Central memory CD4-positive, alpha-beta T cell (primary cell): ENCODE results near the gene CDC16.
"Not testable (repeated sequence)": the region's sequence is repeated elsewhere in the genome, so short reads cannot be mapped to it uniquely, and the experiment has no call there.

Source experiments
- DNase-seq: peaks from one replicate; pipeline ENCODE4 v3.0.0; 2022

CDC16 gene

DNA sequence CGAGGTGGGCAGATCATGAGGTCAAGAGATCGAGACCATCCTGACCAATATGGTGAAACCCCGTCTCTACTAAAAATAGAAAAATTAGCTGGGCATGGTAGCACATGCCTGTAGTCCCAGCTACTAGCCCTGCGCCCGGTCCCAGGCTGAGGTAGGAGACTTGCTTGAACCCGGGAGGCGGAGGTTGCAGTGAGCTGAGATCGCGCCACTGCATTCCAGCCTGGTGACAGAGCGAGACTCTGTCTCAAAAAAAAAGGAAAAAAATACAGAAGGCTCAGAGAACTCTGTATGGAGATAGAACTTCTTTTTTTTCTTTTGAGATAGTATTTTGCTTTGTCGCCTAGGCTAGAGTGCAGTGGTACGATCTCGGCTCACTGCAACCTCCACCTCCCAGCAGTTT, 29.6 kb downstream of the CDC16 start:
- not testable (repeated sequence) for DNase-seq

DNA sequence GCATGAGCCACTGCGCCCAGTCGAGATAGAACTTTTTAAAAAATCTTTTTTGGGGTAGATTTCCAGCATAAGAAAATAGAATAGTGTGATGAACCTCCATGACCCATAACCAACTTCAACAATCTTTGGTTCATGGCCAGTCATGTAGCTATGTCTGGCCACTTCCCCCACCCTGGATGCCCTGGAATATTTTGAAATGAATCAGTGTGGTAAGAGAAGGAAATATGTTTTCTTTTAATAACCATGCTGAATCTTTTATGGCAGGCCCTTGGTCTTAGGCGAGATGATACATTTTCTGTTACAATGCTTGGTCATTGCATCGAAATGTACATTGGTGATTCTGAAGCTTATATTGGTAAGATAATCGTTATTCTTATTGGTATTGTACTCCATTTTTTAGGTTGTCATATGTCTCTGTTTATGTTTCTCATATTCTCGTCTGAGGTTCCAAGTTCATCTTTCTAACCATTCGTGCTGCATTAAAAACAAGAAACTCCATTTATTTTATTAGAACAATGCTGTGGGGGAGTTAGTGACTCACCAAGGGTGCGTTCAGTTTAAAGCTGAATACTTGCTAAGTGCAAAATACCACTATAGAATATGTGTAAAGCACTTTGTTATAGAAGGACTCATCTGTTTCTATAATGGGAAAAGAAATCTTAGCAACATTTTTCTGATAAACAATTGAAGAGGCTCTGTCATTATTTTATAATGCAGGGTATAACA, 30.4 kb downstream of the CDC16 start:
- DNase-seq, result no peak

DNA sequence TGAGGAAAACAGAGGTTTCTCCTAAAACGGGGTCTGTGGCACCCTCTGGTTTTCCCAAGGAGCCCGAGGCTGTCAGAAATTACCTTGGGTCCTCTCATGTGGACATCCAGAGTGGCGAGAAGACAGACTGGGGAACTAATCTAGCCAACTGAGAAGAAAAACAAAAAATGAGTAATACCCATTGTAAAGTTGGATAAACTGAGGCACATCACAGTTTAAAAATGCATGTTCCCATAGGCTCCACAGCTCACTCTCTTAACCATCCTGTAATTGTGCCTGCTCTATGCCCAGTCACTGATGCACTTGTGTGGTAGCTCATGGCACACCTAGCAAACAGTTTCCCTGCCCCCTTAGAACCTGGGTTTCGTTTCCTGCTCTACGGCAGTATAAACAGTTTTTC, 31.5 kb downstream of the CDC16 start:
- DNase-seq, result no peak

- DNase-seq, result no peak
Measured at GRCh38 chr13:114268344-114269280, 33.9 kb downstream of the CDC16 start.

DNA sequence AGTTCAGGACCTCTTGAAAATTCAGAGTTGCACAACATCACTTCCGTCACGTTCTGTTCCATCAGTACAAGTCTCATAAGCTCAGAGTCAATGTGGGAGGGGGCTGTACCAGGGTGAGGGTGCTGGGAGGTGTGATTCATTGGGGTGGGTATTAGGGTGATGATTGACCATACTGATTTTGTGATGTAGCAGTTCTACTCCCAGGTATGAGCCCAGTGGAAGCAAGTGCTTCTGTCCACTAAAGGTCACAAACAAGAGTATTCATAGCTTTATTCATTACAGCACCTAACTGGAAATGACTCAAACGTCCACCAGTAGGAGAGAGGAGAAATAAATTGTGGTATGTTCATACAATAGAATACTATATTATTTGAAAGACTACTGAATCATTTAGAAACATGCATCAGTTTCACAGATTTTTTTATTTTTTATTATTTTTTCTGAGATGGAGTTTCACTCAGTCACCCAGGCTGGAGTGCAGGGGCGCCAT, 34.6 kb downstream of the CDC16 start:
- DNase-seq, result no peak

- DNase-seq, result no peak
Measured at GRCh38 chr13:114272977-114273376, 38.3 kb downstream of the CDC16 start.

GRCh38 chr13:114275304-114275703, 40.6 kb downstream of the CDC16 start:
- DNase-seq, result no peak

DNA sequence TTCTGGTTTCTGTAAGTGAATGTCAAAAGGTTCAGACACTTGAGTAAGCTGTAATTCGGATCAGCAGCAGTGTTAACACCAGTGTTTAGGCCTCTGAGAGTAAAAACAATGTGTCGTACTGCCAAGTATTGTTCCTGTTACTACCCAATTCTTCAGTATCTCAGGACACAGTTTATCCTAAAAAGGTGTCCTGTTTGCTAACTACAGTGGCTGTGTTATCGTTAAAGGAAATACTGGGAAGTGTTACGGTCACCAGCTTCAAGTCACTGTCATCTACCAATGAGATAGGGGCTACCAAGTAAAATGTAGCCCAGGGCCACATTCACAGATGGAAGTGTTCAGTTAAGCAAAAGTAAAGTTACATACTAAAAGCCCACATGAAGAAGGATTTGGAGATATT, 44.4 kb downstream of the CDC16 start:
- no peak for DNase-seq

DNA sequence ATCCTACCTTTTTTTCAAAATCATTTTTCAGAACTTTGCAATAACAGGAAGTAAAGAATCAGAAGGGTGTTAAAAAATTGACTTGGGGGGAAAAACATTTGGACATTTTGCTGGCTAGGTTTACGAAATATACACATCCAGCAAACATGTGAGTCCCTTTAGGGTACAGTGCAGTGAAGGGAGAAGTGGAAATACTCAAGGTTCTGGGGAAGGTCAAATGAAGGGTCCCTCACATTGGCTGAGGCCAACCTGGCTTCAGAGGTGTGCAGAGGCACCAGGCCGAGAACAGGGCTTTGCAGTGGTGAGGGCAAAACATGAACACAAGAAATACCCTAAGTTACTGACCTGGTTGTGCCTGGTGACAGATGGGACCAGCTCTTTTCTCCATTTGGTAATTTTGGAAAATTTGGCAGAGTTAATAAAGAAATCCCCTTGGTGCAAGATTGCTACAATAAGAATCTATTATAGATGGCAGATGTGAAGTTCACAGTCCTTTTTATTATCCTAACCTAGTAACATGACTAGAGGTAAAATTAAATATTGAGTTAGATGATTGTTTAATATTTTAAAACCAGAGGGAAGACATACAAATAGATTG, 45.2 kb downstream of the CDC16 start:
- DNase-seq, result no peak

DNA sequence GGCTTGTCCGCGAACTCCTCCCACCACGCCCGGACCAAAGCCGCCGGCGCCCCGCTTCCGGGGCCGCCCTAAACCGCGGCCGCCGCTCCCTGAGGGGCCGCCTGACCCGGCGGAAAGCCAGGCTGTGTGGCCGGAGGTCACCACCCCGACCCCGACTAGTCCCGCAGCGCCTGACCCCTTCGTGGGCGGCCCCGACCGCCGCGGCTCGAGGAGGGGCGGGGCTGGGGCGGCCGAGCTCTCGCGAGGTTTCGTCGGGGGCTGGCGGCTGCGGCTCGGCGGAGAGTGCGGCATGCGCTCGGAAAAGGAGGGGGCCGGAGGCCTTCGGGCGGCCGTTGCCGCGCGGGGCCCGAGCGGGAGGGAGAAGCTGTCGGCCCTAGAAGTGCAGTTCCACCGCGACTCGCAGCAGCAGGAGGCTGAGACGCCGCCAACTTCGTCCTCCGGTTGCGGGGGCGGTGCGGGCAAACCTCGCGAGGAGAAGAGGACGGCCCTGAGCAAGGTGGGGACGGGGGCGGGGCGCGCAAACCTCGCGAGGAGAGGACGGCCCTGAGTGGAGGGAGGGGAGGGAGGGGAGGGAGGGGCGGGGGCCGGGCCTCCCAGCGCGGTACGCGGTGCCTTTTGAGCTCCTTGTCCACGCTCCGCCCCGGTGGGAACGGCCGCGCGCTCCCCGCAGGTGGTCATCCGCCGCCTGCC, 46.8 kb downstream of the CDC16 start, which contains the start of gene UPF3A:
Gene UPF3A, plus strand, starts transcription at position 251 of the 690 bp plus-strand sequence. Its CDS starts 39 bp downstream, at position 290.
- peak; percentile 85 for DNase-seq

DNA sequence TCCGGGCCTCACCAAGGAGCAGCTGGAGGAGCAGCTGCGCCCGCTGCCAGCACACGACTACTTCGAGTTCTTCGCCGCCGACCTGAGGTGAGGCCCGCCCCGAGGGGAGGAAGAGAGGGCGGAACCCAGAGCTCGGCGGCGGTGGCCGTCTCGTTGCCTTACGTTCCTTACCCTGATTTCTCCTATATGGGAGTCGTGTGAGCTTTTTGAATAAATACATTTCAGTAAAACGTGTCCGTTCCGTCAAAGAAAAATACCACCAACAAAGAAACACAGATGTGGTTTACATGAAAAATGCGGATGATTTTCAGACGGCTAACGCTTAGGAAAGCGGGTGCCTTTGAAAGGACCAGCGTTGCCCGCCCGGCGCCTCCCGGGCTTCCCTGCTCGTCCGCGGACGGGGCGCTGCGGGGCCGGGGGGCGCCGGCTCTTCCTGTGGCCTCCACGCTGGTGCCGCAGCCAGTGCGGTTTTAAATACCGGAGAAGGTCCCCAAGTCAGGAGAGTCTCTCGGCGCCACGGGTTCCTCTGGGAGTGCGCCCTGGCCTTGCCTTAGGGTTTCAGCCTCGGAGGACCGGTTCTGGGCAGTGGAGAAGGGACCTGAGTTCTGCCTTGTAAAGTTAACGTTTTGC, 47.5 kb downstream of the CDC16 start:
- DNase-seq, result peak; percentile 80

GRCh38 chr13:114283576-114283975, 48.9 kb downstream of the CDC16 start:
- no peak for DNase-seq

GRCh38 chr13:114284680-114285079, 50.0 kb downstream of the CDC16 start:
- DNase-seq, result no peak

GRCh38 chr13:114285166-114285808, 50.6 kb downstream of the CDC16 start:
- no peak for DNase-seq

DNA sequence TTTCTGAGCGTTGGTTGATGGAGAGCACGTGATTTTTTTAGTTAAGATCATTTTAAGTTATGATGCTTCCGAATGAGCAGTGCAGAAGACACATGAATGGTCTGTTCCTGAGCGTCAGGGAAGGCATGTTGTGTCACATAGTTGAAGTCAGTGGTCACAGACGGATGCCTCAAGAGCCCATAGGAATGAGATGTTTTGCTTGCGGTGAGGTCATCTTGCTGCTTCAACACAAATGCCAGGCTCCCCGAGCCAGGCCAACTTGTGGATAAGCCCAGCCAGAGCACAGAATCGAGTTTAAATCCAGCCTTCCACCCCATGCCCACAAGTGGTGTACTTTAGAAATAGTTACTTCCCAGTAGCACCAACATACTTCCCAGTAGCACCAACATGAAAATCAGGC, 52.1 kb downstream of the CDC16 start:
- DNase-seq, result no peak

- DNase-seq, result no peak
Measured at GRCh38 chr13:114288157-114288591, 53.5 kb downstream of the CDC16 start.

DNA sequence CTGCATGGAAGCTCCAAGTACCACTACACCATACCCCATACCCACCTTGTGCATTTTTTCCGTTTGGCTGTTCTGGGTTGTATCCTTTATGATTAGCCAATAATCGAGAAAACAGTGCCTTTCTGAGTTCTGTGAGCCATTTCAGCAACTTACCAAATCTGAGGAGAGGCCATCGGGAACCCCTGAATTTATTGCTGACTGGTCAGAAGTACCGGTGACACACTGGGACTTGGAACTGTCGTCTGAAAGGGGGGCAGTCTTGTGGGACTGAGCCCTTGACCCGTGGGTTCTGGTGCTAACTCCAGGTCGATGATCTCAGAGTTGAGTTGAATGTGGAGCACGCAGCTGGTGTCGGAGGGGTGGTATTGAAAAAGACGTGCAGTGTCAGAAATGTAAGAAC, 61.8 kb downstream of the CDC16 start:
- DNase-seq, result no peak

DNA sequence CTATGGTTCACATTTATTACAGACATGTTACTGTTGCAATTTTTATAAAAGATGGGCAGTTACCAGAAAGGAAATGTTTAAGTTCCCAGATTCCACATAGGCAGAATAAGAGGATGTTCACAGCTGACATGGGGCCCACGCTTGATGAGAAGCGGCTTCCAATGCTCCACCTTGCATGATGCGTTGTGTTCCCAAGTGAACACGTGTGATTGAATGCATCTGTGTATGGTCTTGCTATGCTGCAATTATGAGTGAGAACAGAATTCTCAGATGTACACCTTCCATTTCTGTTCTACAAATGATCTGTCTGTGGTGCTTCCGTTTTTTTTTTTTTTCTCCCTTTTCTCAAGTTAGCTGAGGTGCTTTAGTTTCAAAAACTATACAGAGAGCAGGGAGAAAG, 62.2 kb downstream of the CDC16 start:
- DNase-seq, result no peak

- DNase-seq, result no peak
Measured at GRCh38 chr13:114298866-114299265, 64.2 kb downstream of the CDC16 start.

DNA sequence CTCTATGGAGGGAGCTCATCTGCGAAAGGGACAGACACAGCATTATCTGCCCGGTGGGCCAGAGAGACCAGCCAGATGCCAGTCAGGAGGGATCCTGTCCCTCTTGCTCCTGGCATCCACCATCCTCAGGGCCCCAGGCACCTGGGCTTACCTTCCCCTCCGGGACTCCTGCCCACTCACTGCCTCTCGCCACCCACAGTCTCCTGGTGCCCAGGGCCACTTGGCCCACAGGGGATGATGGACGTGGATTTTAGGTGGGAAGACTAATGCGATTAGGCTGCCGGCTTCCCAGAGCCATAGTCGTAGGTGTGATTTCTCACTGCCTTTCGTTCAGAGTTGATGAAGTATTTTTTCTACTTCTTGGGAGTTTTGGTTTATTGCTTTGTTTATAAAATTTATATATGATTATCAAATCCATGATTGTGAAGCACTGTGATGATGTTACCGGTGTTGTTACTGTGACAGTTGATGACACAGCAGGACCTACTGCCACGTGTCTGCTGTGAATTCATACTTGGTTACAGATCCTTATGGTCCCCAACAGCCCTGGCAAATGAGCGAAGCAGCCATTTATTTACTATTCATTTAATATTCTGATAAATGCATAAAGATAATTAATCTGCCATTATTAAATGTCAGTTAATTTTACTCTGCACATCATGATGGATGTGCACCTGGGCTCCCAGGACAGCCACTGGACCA, 65.1 kb downstream of the CDC16 start:
- no peak for DNase-seq
